Measurements from ENCODE around the gene CYP27B1.

The CYP27B1 gene

DNA sequence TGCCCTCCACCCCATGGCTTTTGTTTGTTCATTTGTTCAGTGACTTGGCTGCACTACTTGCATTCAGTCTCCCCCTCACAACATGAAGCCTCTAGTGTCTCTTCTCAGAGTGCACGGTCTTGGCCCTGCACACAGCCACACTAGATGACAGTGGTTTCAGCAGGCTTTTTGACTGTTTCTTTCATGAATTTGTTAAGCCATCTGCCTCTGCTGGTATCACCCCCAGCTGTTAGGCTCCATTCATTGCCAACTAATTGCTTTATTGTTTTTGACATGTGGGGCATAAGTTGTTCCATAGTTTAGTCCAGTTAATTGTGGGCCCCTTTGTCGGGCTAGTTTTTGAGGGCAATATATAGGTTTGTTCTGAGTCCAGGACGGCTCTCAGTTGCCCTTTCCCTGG, 54.2 kb downstream of the CYP27B1 start:
- H3K4me3 ChIP-seq (ENCODE audit: severe bottlenecking): no peak overlapping the region
- DNase-seq (ENCODE audit: low spot score): no peak
- H3K27me3 ChIP-seq (ENCODE audit: insufficient read depth, poor library complexity, severe bottlenecking): no peaks in the 10 kb centered on the region
- H3K9me3 ChIP-seq (ENCODE audit: severe bottlenecking): no peaks in the 10 kb centered on the region
- H3K4me1 ChIP-seq (ENCODE audit: insufficient read depth, poor library complexity, severe bottlenecking): no peaks in the 10 kb centered on the region
- ATAC-seq (ENCODE audit: low read depth): no peak
- H3K36me3 ChIP-seq (ENCODE audit: low read depth): peaks cover 30% of the 10 kb centered on the region
- no peak for TF ChIP-seq CTCF (IDR thresholded peaks at IDR 0.05; ENCODE audit: poor library complexity, severe bottlenecking)
- H3K27ac ChIP-seq (ENCODE audit: poor library complexity, severe bottlenecking): no peak overlapping the region

All from RWPE2 (cell line).